Mesendoderm (in vitro differentiated cells): ENCODE data around the gene FBXO5. TPM values are rescaled to one million over a fixed set of nuclear protein-coding genes. Genes with fewer than 3 reads are reported as not detected.

Experiments
- small RNA-seq: library from polyadenylated mRNA; stranded (forward); fragments of <200 nt; extraction: miRNeasy Mini kit (QIAGEN cat#:217004); gene quantifications from one replicate; pipeline ENCODE3, GENCODE V24; 2013; ENCODE audit not compliant: insufficient read depth

FBXO5 gene

Small RNA genes within 50 kb of the gene (small RNA-seq; reads per million reads assigned to genes)
- gene AL080276.1 = not detected
